Loucy (cell line): ENCODE results near the gene AIG1.

Experiments
- H2AFZ ChIP-seq: fragments of 200-600 bp; sonication (generic); 2 replicates; pipeline ENCODE4 v1.6.0; 2016; ENCODE audit warnings: antibody characterized with exemption, mild to moderate bottlenecking, low read length, moderate library complexity
- H3F3A ChIP-seq: fragments of 200-600 bp; 2 replicates; pipeline ENCODE4 v1.6.0; 2016; ENCODE audit warnings: antibody characterized with exemption, low read depth, mild to moderate bottlenecking
- H3K27me3 ChIP-seq: fragments of 200-600 bp; sonication (generic); 2 replicates; pipeline ENCODE4 v1.6.1; 2014; ENCODE audit warnings: low read length, mild to moderate bottlenecking; ENCODE audit not compliant: insufficient read depth, poor library complexity, severe bottlenecking
- H3K36me3 ChIP-seq: fragments of 200-600 bp; sonication (generic); 2 replicates; pipeline ENCODE4 v1.6.1; 2016; ENCODE audit warnings: low read length; ENCODE audit not compliant: insufficient read depth
- H3K4me1 ChIP-seq: fragments of 200-600 bp; sonication (generic); 2 replicates; pipeline ENCODE4 v1.5.1; 2014; ENCODE audit warnings: low read length, mild to moderate bottlenecking; ENCODE audit not compliant: insufficient read depth, poor library complexity, severe bottlenecking
- H3K4me2 ChIP-seq: fragments of 200-600 bp; sonication (generic); 2 replicates; pipeline ENCODE4 v1.6.0; 2014; ENCODE audit warnings: antibody characterized with exemption, low read length, low read depth, mild to moderate bottlenecking; ENCODE audit not compliant: poor library complexity, severe bottlenecking
- H3K4me3 ChIP-seq: fragments of 200-600 bp; sonication (generic); 2 replicates; pipeline ENCODE4 v1.5.1; 2014; ENCODE audit warnings: low read length, mild to moderate bottlenecking, mixed read lengths; ENCODE audit not compliant: poor library complexity, severe bottlenecking
- H3K79me2 ChIP-seq: fragments of 200-600 bp; sonication (generic); 2 replicates; pipeline ENCODE4 v1.6.1; 2014; ENCODE audit warnings: low read length; ENCODE audit not compliant: insufficient read depth
- H3K9ac ChIP-seq: fragments of 200-600 bp; sonication (generic); 2 replicates; pipeline ENCODE4 v1.6.0; 2014; ENCODE audit warnings: mild to moderate bottlenecking, low read depth, low read length, moderate library complexity; ENCODE audit not compliant: poor library complexity, severe bottlenecking
- H3K9me2 ChIP-seq: fragments of 200-600 bp; sonication (generic); replicated peaks from 2 replicates; pipeline ENCODE4 v1.6.1; 2016; ENCODE audit warnings: low read depth, low read length, mixed read lengths
- H3K9me3 ChIP-seq: fragments of 200-600 bp; sonication (generic); 2 replicates; pipeline ENCODE4 v1.6.1; 2014; ENCODE audit warnings: mild to moderate bottlenecking, antibody characterized with exemption, low read length, low read depth; ENCODE audit not compliant: insufficient read depth
- H4K20me1 ChIP-seq: fragments of 200-600 bp; sonication (generic); 2 replicates; pipeline ENCODE4 v1.6.0; 2014; ENCODE audit warnings: antibody characterized with exemption, low read length, mild to moderate bottlenecking; ENCODE audit not compliant: insufficient read depth, poor library complexity, severe bottlenecking
- EZH2phosphoT487 ChIP-seq: fragments of 200-600 bp; IDR thresholded peaks from 2 replicates; pipeline ENCODE4 v1.6.1; 2018; ENCODE audit warnings: antibody characterized with exemption, mild to moderate bottlenecking, moderate library complexity, borderline replicate concordance
- TF ChIP-seq, protein P1 (sequence below): fragments of 200-600 bp; sonication (generic); conservative IDR thresholded peaks from 2 replicates; pipeline ENCODE4 v1.5.1; 2014; ENCODE audit warnings: mild to moderate bottlenecking, antibody characterized with exemption, low read length

AIG1 gene

DNA sequence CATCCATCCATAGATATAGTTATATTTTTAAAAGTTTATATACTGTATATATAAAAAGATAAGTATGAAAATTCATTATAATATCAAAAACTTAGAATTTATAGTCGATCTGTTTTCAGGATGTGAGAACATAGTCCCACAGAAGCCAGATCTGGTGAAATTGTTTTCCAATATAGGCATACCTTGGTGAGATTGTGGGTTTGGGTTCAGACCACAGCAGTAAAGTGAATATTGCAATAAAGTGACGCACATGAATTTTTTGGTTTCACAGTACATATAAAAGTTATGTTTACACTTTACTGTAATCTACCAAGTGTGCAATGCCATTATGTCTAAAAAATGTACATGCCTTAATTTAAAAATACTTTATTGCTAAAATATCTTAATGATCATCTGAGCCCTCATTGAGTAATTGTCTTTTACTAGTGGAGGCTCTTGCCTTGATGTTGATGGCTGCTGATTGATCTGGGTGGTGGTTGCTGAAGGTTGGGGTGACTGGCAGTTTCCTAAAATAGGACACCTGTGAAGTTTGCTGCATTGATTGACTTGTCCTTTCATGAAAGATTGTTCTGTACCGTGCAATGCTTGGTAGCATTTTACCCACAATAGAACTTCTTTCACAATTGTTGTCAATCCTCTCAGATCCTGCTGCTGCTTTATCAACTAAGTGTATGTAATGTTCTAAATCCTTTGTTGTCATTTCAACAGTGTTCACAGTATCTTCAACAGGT lies 29.8 kb downstream of the AIG1 start:
- peaks cover 11% of the 10 kb centered on the region for H3K4me1 ChIP-seq
- no peaks in the 10 kb centered on the region for H3K9me3 ChIP-seq
- no peak overlapping the region for H3K4me2 ChIP-seq
- no peak for TF ChIP-seq EZH2phosphoT487
- TF ChIP-seq, protein P1, sequence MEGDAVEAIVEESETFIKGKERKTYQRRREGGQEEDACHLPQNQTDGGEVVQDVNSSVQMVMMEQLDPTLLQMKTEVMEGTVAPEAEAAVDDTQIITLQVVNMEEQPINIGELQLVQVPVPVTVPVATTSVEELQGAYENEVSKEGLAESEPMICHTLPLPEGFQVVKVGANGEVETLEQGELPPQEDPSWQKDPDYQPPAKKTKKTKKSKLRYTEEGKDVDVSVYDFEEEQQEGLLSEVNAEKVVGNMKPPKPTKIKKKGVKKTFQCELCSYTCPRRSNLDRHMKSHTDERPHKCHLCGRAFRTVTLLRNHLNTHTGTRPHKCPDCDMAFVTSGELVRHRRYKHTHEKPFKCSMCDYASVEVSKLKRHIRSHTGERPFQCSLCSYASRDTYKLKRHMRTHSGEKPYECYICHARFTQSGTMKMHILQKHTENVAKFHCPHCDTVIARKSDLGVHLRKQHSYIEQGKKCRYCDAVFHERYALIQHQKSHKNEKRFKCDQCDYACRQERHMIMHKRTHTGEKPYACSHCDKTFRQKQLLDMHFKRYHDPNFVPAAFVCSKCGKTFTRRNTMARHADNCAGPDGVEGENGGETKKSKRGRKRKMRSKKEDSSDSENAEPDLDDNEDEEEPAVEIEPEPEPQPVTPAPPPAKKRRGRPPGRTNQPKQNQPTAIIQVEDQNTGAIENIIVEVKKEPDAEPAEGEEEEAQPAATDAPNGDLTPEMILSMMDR, result no peak
- H2AFZ ChIP-seq, result no peak overlapping the region
- H4K20me1 ChIP-seq, result no peaks in the 10 kb centered on the region
- H3K36me3 ChIP-seq, result no peaks in the 10 kb centered on the region
- no peaks in the 10 kb centered on the region for H3K9me2 ChIP-seq
- no peak overlapping the region for H3K4me3 ChIP-seq
- H3K27me3 ChIP-seq, result no peaks in the 10 kb centered on the region
- H3K9ac ChIP-seq, result no peak overlapping the region
- no peaks in the 10 kb centered on the region for H3K79me2 ChIP-seq
- H3F3A ChIP-seq, result no peaks in the 10 kb centered on the region

DNA sequence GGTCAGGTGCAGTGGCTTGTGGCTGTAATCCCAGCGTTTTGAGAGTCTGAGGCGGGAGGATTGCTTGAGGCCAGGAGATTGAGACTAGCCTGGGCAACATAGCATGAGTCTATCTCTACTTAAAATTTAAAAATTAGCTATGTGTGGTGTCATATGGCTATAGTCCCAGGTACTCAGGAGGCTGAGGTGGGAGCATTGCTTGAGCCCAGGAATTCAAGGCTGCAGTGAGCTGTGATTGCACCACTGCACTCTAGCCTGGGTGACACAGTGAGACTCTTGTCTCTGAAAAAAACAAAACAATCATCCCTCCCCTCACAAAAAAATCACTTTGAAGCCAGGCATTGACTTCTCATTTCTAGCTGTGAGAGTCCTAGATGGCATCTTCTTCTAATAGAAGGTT lies 32.1 kb downstream of the AIG1 start:
- no peak overlapping the region for H2AFZ ChIP-seq
- H3F3A ChIP-seq, result no peaks in the 10 kb centered on the region
- H3K9me2 ChIP-seq, result no peaks in the 10 kb centered on the region
- peaks cover 14% of the 10 kb centered on the region for H3K4me1 ChIP-seq
- no peaks in the 10 kb centered on the region for H3K36me3 ChIP-seq
- H3K79me2 ChIP-seq, result no peaks in the 10 kb centered on the region
- H3K4me3 ChIP-seq, result no peak overlapping the region
- H3K9ac ChIP-seq, result no peak overlapping the region
- H4K20me1 ChIP-seq, result no peaks in the 10 kb centered on the region
- TF ChIP-seq EZH2phosphoT487, result no peak
- TF ChIP-seq, protein P1, result no peak
- no peaks in the 10 kb centered on the region for H3K9me3 ChIP-seq
- H3K4me2 ChIP-seq, result no peak overlapping the region
- no peaks in the 10 kb centered on the region for H3K27me3 ChIP-seq

DNA sequence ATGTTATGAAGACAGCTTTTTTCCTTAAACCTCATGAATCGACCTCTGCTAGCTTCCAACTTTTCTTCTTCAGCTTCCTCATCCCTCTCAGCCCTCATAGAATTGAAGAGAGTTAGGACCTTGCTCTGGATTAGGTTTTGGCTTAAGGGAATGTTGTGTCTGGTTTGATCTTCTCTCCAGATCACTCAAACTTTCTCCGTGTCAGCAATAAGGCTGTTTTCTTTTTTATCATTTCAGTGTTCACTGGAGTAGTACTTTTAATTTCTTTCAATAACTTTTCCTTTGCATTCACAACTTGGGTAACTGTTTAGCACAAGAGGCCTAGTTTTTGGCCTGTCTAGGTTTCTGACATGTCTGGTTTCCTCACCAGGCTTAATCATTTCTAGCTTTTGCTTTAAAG lies 32.6 kb downstream of the AIG1 start:
- no peaks in the 10 kb centered on the region for H3K79me2 ChIP-seq

More for the DNA sequence above, 32.6 kb downstream of the AIG1 start:
- no peaks in the 10 kb centered on the region for H3K36me3 ChIP-seq
- no peak overlapping the region for H3K4me2 ChIP-seq
- H3K9me2 ChIP-seq, result no peaks in the 10 kb centered on the region
- H3F3A ChIP-seq, result no peaks in the 10 kb centered on the region
- no peak overlapping the region for H3K4me3 ChIP-seq
- H2AFZ ChIP-seq, result no peak overlapping the region
- TF ChIP-seq EZH2phosphoT487, result no peak
- TF ChIP-seq, protein P1, result no peak
- no peaks in the 10 kb centered on the region for H4K20me1 ChIP-seq
- H3K4me1 ChIP-seq, result peaks cover 16% of the 10 kb centered on the region
- H3K27me3 ChIP-seq, result no peaks in the 10 kb centered on the region
- H3K9me3 ChIP-seq, result no peaks in the 10 kb centered on the region
- no peak overlapping the region for H3K9ac ChIP-seq
